ENCODE data around the gene TATDN3. TPM values are rescaled to one million over a fixed set of nuclear protein-coding genes. Genes with fewer than 3 reads are reported as not detected.
"Not testable (repeated sequence)": the region's sequence is repeated elsewhere in the genome, so short reads cannot be mapped to it uniquely, and the experiment has no call there.

The TATDN3 gene
- total RNA-seq, 1 donor from 2014 or later: 21.7 TPM

DNA sequence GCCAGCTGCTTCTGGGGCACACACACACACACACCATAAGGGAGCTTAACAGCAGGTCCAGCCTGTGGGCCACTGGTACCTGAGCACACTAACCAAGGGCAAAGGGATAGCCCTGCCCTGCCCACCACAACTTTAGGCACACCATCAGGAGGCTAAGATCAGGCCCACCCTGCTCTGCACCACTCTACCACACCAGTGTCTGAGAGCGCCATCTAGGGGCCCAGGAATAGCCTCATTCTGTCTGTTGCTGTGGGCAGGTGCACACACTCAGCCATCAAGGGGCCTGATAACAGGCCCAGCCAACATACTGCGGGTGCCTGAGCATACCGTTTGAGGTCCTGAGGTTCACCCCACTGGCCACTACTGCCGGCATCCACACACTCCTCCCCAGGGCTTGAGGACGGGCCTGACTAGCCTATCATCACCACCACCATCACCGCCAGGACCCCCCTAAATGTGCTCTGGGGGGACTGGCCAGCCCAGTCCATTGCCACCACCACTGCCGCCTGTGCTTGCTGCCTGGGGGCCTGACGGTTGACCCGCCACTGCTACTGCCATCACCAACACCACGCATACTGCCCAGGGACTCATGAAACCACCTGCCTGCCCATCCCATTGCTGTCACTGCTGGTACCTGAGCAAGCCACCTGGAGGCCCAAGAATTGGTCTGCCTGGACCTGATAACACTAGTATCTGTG, 31.4 kb upstream of the TATDN3 start:
- no peak for DNase-seq (ENCODE audit: low read depth)

DNA sequence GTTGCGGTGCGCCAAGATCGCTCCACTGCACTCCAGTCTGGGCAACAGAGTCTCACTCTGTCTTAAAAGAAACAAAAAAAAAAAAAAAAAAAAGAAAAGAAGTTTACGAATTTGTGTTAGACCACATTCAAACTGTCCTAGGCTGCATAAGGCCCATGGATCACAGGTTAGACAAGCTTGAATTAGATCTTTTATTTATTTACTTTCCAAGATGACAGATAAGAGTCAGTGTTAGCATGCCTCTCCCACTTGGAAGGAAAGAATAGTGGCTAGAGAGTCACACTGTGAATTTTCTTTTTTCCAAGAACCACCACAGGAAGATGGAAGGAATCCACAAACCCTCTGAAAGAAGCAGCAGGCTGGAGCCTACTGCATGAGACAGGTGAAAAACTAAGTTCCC, 29.5 kb upstream of the TATDN3 start:
- TF ChIP-seq, protein P1, sequence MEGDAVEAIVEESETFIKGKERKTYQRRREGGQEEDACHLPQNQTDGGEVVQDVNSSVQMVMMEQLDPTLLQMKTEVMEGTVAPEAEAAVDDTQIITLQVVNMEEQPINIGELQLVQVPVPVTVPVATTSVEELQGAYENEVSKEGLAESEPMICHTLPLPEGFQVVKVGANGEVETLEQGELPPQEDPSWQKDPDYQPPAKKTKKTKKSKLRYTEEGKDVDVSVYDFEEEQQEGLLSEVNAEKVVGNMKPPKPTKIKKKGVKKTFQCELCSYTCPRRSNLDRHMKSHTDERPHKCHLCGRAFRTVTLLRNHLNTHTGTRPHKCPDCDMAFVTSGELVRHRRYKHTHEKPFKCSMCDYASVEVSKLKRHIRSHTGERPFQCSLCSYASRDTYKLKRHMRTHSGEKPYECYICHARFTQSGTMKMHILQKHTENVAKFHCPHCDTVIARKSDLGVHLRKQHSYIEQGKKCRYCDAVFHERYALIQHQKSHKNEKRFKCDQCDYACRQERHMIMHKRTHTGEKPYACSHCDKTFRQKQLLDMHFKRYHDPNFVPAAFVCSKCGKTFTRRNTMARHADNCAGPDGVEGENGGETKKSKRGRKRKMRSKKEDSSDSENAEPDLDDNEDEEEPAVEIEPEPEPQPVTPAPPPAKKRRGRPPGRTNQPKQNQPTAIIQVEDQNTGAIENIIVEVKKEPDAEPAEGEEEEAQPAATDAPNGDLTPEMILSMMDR (IDR thresholded peaks at IDR 0.05; ENCODE audit: insufficient read depth, low read length, poor library complexity, severe bottlenecking): no peak
- Histone ChIP-seq H3K36me3 (ENCODE audit: control insufficient read depth, insufficient read depth, low read length) (no peaks in the 10 kb centered on the region), H3K27me3 (ENCODE audit: control insufficient read depth, insufficient read depth, low read length) (no peaks in the 10 kb centered on the region), H3K4me3 (ENCODE audit: low read depth, low read length) (no peak overlapping the region)
- DNase-seq (ENCODE audit: low read depth): no peak

More for the DNA sequence above, 31.4 kb upstream of the TATDN3 start:
- H3K27me3 ChIP-seq (ENCODE audit: control insufficient read depth, insufficient read depth, low read length): no peaks in the 10 kb centered on the region
- H3K36me3 ChIP-seq (ENCODE audit: control insufficient read depth, insufficient read depth, low read length): no peaks in the 10 kb centered on the region
- TF ChIP-seq, protein P1 (IDR thresholded peaks at IDR 0.05; ENCODE audit: insufficient read depth, low read length, poor library complexity, severe bottlenecking): peak; percentile 36
- no peak overlapping the region for H3K4me3 ChIP-seq (ENCODE audit: low read depth, low read length)

DNA sequence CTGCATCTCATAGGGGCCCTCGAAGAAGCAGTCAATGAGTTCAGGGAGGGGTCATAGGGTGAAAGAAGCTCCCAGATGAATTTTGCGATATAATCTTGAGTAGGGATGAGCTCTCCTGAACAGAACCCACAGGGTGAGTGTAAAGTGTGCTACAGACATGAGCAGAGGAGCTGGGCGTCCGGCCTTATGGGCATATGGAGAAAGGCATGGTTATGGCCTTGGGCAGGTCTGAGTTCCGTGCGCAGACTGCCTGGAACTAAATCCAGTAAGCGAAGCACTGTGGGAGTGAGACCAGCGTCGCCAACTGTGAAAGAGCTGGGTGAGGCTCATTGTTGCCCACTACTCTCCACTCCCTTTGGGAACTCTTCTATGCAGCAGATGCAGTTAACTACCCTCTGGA, 28.9 kb upstream of the TATDN3 start:
- no peak for DNase-seq (ENCODE audit: low read depth)
- TF ChIP-seq, protein P1 (IDR thresholded peaks at IDR 0.05; ENCODE audit: insufficient read depth, low read length, poor library complexity, severe bottlenecking): no peak

DNA sequence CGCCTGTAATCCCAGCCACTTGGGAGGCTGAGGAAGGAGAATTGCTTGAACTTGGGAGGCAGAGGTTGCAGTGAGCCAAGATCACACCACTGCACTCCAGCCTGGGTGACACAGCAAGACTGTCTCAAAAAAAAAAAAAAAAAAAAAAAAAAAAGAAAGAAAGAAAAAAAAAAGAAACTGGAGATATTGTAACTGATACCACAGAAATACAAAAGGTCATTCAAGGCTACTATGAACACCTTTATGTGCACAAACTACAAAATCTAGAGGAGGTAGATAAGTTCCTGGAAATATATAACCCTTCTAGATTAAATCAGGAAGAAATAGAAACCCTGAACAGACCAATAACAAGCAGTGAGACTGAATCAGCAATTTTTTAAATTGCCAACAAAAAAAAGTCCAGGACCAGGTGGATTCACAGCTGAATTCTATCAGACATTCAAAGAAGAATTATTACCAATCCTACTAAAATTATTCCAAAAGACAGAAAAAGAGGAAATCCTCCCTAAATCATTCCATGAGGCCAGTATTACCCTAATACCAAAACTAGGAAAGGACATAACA, 26.9 kb upstream of the TATDN3 start:
- H3K4me3 ChIP-seq (ENCODE audit: low read depth, low read length); H3K36me3 ChIP-seq (ENCODE audit: control insufficient read depth, insufficient read depth, low read length); DNase-seq (ENCODE audit: low read depth); H3K27me3 ChIP-seq (ENCODE audit: control insufficient read depth, insufficient read depth, low read length): not testable (repeated sequence)

More for the DNA sequence above, 28.9 kb upstream of the TATDN3 start:
- Histone ChIP-seq H3K36me3 (ENCODE audit: control insufficient read depth, insufficient read depth, low read length) (no peaks in the 10 kb centered on the region), H3K4me3 (ENCODE audit: low read depth, low read length) (no peak overlapping the region), H3K27me3 (ENCODE audit: control insufficient read depth, insufficient read depth, low read length) (no peaks in the 10 kb centered on the region)

DNA sequence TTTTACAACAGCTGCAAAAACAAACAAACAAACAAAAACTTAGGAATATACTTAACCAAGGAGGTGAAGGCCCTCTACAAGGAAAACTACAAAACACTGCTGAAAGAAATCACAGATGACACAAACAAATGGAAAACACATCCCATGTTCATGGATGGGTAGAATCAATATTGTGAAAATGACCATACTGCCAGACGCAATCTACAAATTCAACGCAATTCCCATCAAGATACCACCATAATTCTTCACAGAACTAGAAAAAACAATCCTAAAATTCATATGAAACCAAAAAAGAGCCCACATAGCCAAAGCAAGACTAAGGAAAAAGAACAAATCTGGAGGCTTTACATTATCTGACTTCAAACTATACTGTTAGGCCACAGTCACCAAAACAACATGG, 24.9 kb upstream of the TATDN3 start:
- not testable (repeated sequence) for H3K27me3 ChIP-seq (ENCODE audit: control insufficient read depth, insufficient read depth, low read length); DNase-seq (ENCODE audit: low read depth)

DNA sequence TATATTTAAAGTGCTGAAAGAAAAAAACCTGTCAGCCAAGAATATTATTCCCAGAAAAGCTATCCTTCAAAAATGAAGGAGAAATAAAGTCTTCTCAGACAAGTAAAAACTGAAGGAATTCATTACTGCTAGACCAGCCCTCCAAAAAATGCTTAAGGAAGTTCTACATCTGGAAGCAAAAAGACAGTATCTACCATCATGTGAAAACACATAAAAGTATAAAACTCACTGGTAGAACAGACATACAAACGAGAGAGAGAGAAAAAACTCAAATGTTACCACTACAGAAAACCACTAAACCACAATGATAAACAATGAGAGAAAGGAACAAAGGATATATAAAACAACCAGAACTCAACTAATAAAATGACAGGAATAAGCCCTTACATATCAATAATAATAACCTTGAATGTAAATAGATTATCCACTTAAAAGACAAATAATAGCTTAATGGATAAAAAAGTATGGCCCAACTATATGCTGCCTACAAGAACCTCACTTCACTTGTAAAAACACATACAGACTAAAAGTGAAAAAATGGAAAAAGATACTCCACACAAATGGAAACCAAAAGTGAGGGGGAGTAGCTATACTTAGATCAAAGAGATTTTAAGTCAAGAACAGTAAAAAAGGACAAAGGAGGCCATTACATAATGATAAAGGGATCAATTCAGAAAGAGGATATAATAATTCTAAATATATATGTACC, 22.1 kb upstream of the TATDN3 start:
- Histone ChIP-seq H3K27me3 (ENCODE audit: control insufficient read depth, insufficient read depth, low read length) (no peaks in the 10 kb centered on the region), H3K36me3 (ENCODE audit: control insufficient read depth, insufficient read depth, low read length) (no peaks in the 10 kb centered on the region), H3K4me3 (ENCODE audit: low read depth, low read length) (no peak overlapping the region)
- TF ChIP-seq, protein P1 (IDR thresholded peaks at IDR 0.05; ENCODE audit: insufficient read depth, low read length, poor library complexity, severe bottlenecking): no peak
- no peak for DNase-seq (ENCODE audit: low read depth)

More for the DNA sequence above, 24.9 kb upstream of the TATDN3 start:
- not testable (repeated sequence) for H3K4me3 ChIP-seq (ENCODE audit: low read depth, low read length); H3K36me3 ChIP-seq (ENCODE audit: control insufficient read depth, insufficient read depth, low read length)
